K562 (cell line): ENCODE measurements around the gene ST6GALNAC2. TPM values are rescaled to one million over a fixed set of nuclear protein-coding genes. Genes with fewer than 3 reads are reported as not detected.

Experiments used
- ATAC-seq: fragments of 200-7000 bp; cut with Tn5 transposase; 3 replicates; pipeline ENCODE4 v1.9.1; 2020; ENCODE audit warnings: moderate library complexity
- BruUV-seq: library from RNA; stranded (reverse); fragments of 400-500 nt; replicated peaks from 2 replicates; lab custom pipeline; 2021; lab: Mats Ljungman, UMichigan
- CTCF ChIA-PET: fragments of 300-600 bp; formaldehyde crosslinking; extraction: SDS; loops from one replicate; lab custom pipeline; 2021; ENCODE audit warnings: low intra/inter-chr PET ratio; lab: Yijun Ruan, JAX
- POLR2A ChIA-PET: fragments of 300-600, 350-650 bp; sonication (Branson Sonifier 250); formaldehyde crosslinking; extraction: SDS; loops from one replicate; lab custom pipeline; 2021; ENCODE audit warnings: antibody characterized with exemption, inconsistent platforms; lab: Yijun Ruan, JAX
- DNase-seq, 4 experiments: peaks; one replicate each; pipeline versions ENCODE4 v3.0.0 to v3.0.0-alpha.2; 2011 to 2018; ENCODE audit warnings: low spot score in 3 of 4, mixed read lengths in 3 of 4; ENCODE audit errors: extremely low read depth in 1 of 4
- FAIRE-seq: peaks from 2 replicates; lab custom pipeline; 2011; peaks lifted over from hg19 to GRCh38; lab: Jason Lieb, UNC
- H2AFZ ChIP-seq: 2 replicates; pipeline ENCODE4 v1.6.0; 2011; ENCODE audit warnings: low read depth, low read length, control low read depth, inconsistent platforms
- H3K27ac ChIP-seq: fragments of 200-600 bp; 3 replicates; pipeline ENCODE4 v1.8.0; 2011; ENCODE audit warnings: low read depth, mild to moderate bottlenecking, control low read depth, inconsistent platforms, low read length, moderate library complexity, mixed read lengths; ENCODE audit errors: extremely low read depth
- H3K27me3 ChIP-seq, 2 experiments: fragments of 300-600 bp in 1 of 2; 2 replicates in 1 of 2; 3 replicates in 1 of 2; pipeline versions ENCODE4 v1.6.0 to v1.8.0; 2011; ENCODE audit warnings: inconsistent platforms in 2 of 2, low read length in 2 of 2, mild to moderate bottlenecking in 1 of 2, mixed read lengths in 1 of 2, moderate library complexity in 1 of 2; ENCODE audit not compliant: control insufficient read depth in 2 of 2, insufficient read depth in 2 of 2
- H3K36me3 ChIP-seq: fragments of 300-600 bp; 3 replicates; pipeline ENCODE4 v1.8.0; 2011; ENCODE audit warnings: mild to moderate bottlenecking, low read length, inconsistent platforms; ENCODE audit not compliant: control insufficient read depth, insufficient read depth
- H3K4me1 ChIP-seq, 2 experiments: fragments of 200-600 bp in 1 of 2; replicated peaks in 1 of 2; 2 replicates in 1 of 2; 3 replicates in 1 of 2; pipeline versions ENCODE4 v1.5.1 to v1.8.0; 2011; ENCODE audit warnings: inconsistent platforms in 2 of 2, low read length in 2 of 2, mild to moderate bottlenecking in 1 of 2, mixed read lengths in 1 of 2, moderate library complexity in 1 of 2; ENCODE audit not compliant: control insufficient read depth in 2 of 2, insufficient read depth in 2 of 2
- H3K4me2 ChIP-seq: 2 replicates; pipeline ENCODE4 v1.6.1; 2011; ENCODE audit warnings: low read length, control low read depth, inconsistent platforms, mixed read lengths; ENCODE audit not compliant: insufficient read depth
- H3K4me3 ChIP-seq: fragments of 200-600 bp; sonication (generic), shearing (Covaris generic); 2 replicates; pipeline ENCODE4 v1.5.1; 2016; ENCODE audit warnings: control low read depth, inconsistent platforms
- H3K79me2 ChIP-seq: fragments of 200-600 bp; 3 replicates; pipeline ENCODE4 v1.8.0; 2011; ENCODE audit warnings: low read length, inconsistent platforms; ENCODE audit not compliant: control insufficient read depth, insufficient read depth
- H3K9ac ChIP-seq, 2 experiments: 2 replicates each; pipeline versions ENCODE4 v1.6.0 to v1.6.1; 2011; ENCODE audit warnings: low read depth in 2 of 2, low read length in 2 of 2, control low read depth in 1 of 2, inconsistent platforms in 1 of 2, mild to moderate bottlenecking in 1 of 2, mixed read lengths in 1 of 2; ENCODE audit not compliant: insufficient read depth in 1 of 2
- H3K9me1 ChIP-seq: one replicate; pipeline ENCODE4 v1.6.0; 2011; ENCODE audit warnings: inconsistent platforms, mild to moderate bottlenecking, low read length, moderate library complexity; ENCODE audit not compliant: control insufficient read depth, insufficient read depth
- H3K9me3 ChIP-seq: replicated peaks from 2 replicates; pipeline ENCODE4 v1.5.1; 2011; ENCODE audit warnings: low read depth, low read length, inconsistent platforms; ENCODE audit not compliant: control insufficient read depth, insufficient read depth
- H4K20me1 ChIP-seq: replicated peaks from 2 replicates; pipeline ENCODE4 v1.6.1; 2011; ENCODE audit warnings: low read length, inconsistent platforms, mixed read lengths; ENCODE audit not compliant: control insufficient read depth, insufficient read depth
- BRD4 ChIP-seq: fragments of 200-600 bp; sonication (generic); IDR thresholded peaks from 2 replicates; pipeline ENCODE4 v1.6.1; 2017; ENCODE audit warnings: inconsistent platforms
- NFATC3 ChIP-seq: fragments of 450-650 bp; IDR thresholded peaks from 2 replicates; pipeline ENCODE4 v1.6.1; 2017; ENCODE audit warnings: mild to moderate bottlenecking
- PHB2 ChIP-seq: fragments of 450-650 bp; IDR thresholded peaks from 2 replicates; pipeline ENCODE4 v1.6.1; 2017; ENCODE audit warnings: low read depth
- TFAP4 ChIP-seq: sonication (generic); formaldehyde crosslinking; IDR thresholded peaks from 2 replicates; pipeline ENCODE4 v1.8.0; 2022; ENCODE audit warnings: missing genetic modification reagents, mild to moderate bottlenecking, moderate library complexity, borderline replicate concordance
- WGBS: fragments of 100-300 bp; shearing (Covaris generic); methylation state at CpG from one replicate; pipeline ENCODE4 v1.1.6; 2016; ENCODE audit warnings: low coverage, mixed read lengths; ENCODE audit not compliant: insufficient coverage; ENCODE audit errors: missing lambda C conversion rate; 5-methylcytosine and 5-hydroxymethylcytosine counted together
- in situ Hi-C: fragments of 300-500 bp; cut with MboI; formaldehyde crosslinking; loops from 4 replicates; pipeline ENCODE4 v1.15.0; 2018; ENCODE audit warnings: inconsistent platforms, mixed read lengths
- intact Hi-C: fragments of 100-400 bp; cut with micrococcal nuclease; formaldehyde crosslinking; loops from 2 replicates; pipeline ENCODE4 v1.14.2; 2022
- polyA plus RNA-seq, 8 experiments: library from polyadenylated mRNA; depleted of rRNA in 4 of 8; stranded (reverse) in 5 of 8; unstranded in 3 of 8; fragments of >200 nt; fragmentation: Nextera tagmentation in 2 of 8; fragmentation: Illumina TruSeq in 1 of 8; extraction: Ambion mirVana in 2 of 8; extraction: Trizol in 1 of 8; gene quantifications; 2 replicates each; pipeline versions ENCODE4 v1.2.1 to v1.2.3, GENCODE V29; 2011 to 2014; ENCODE audit warnings: inconsistent platforms in 1 of 8, missing spikeins in 1 of 8
- total RNA-seq, 7 experiments: library from RNA; depleted of rRNA in 6 of 7; stranded (reverse); fragments of >200 nt in 6 of 7; fragmentation: Illumina TruSeq in 2 of 7; extraction: Trizol in 2 of 7; gene quantifications; 2 replicates each; pipeline versions ENCODE4 v1.2.1 to v1.2.3, GENCODE V29; 2011 to 2021; ENCODE audit warnings: low replicate concordance in 1 of 7
- TF ChIP-seq, protein P1 (sequence below), 2 experiments: IDR thresholded peaks in 1 of 2; conservative IDR thresholded peaks in 1 of 2; 2 replicates each; pipeline ENCODE4 v1.6.1; 2016; ENCODE audit warnings: low read depth in 2 of 2, mild to moderate bottlenecking in 1 of 2, missing compliant biosample characterization in 1 of 2, missing genetic modification characterization in 1 of 2, moderate library complexity in 1 of 2

Gene ST6GALNAC2
- total and polyA plus RNA-seq, 9 of the 15 experiments (the other 6 are each of a cell fraction or from before 2014, with no cell fraction given) = 0.18 TPM; not detected in 8

GRCh38 chr17:76630151-76630550 is 44.5 kb upstream of the ST6GALNAC2 start:
- peaks cover 5% of the 10 kb centered on the region for H4K20me1 ChIP-seq
- no peaks in the 10 kb centered on the region; a peak in 2 of 5 replicates for H3K4me1 ChIP-seq
- WGBS = 83% methylated on average over 6 of the region's 6 CpGs
- ATAC-seq = peak; percentile 12; the same call in 2 of the 3 replicates
- peak in 1 of 4 experiments; percentile 12 for DNase-seq
- no peaks in the 10 kb centered on the region for H3K9me1 ChIP-seq
- no peaks in the 10 kb centered on the region for H3K27me3 ChIP-seq
- intact Hi-C loops (no loop called here), in situ Hi-C loops (no loop called here)
- CTCF ChIA-PET = no interaction called here
- POLR2A ChIA-PET = interaction anchor here (0.9 to 1.2 kb wide), 2 partner anchors 9 to 32 kb away, joined by 3 to 4 read pairs; no protein-coding TSS in a partner anchor
- no peak overlapping the region for H2AFZ ChIP-seq
- H3K9ac ChIP-seq = no peak overlapping the region
- H3K27ac ChIP-seq = no peak overlapping the region
- no peak overlapping the region for H3K4me3 ChIP-seq
- no peaks in the 10 kb centered on the region for H3K9me3 ChIP-seq
- H3K79me2 ChIP-seq = peaks cover 14% of the 10 kb centered on the region
- BruUV-seq = no TSS peak
- peaks cover 75% of the 10 kb centered on the region for H3K36me3 ChIP-seq
- FAIRE-seq = peak; percentile 29
- no peak overlapping the region for H3K4me2 ChIP-seq
- TF ChIP-seq PHB2 (no peak), TFAP4 (0 out of 2 replicates have a peak, but pooled peaks have one; percentile 16), BRD4 (no peak), NFATC3 (no peak)
- TF ChIP-seq, protein P1, sequence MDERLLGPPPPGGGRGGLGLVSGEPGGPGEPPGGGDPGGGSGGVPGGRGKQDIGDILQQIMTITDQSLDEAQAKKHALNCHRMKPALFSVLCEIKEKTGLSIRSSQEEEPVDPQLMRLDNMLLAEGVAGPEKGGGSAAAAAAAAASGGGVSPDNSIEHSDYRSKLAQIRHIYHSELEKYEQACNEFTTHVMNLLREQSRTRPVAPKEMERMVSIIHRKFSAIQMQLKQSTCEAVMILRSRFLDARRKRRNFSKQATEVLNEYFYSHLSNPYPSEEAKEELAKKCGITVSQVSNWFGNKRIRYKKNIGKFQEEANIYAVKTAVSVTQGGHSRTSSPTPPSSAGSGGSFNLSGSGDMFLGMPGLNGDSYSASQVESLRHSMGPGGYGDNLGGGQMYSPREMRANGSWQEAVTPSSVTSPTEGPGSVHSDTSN (CRISPR knock-in tag; IDR thresholded peaks at IDR 0.05; ENCODE audit: low read depth) = no peak
- TF ChIP-seq, protein P1 (tag; conservative IDR thresholded peaks at IDR 0.05; ENCODE audit: low read depth) = no peak
- TF ChIP-seq, all 486 proteins: peak for 1
